KG1 (cell line): ENCODE measurements around the gene CDCA5.

ENCODE experiments used
- DNase-seq: peaks from one replicate; lab custom pipeline; 2025; lab: John Stamatoyannopoulos, UW

The CDCA5 gene

GRCh38 chr11:65043881-65044501 is 39.8 kb downstream of the CDCA5 start:
- DNase-seq, result no peak

- DNase-seq, result no peak
Measured at GRCh38 chr11:65042891-65043290, 40.9 kb downstream of the CDCA5 start.

GRCh38 chr11:65040847-65041622 is 42.8 kb downstream of the CDCA5 start, which contains the start of gene SAC3D1:
SAC3D1 (plus strand) TSS chr11:65041210; CDS start chr11:65041293, 83 bp downstream.
- DNase-seq, result peak; percentile 99

- no peak for DNase-seq
Measured at GRCh38 chr11:65040520-65040846, 43.4 kb downstream of the CDCA5 start.

- DNase-seq, result no peak
Measured at GRCh38 chr11:65036931-65037330, 46.9 kb downstream of the CDCA5 start.

GRCh38 chr11:65035579-65035978 is 48.3 kb downstream of the CDCA5 start:
- DNase-seq, result no peak

GRCh38 chr11:65034423-65034822 is 49.4 kb downstream of the CDCA5 start:
- no peak for DNase-seq

GRCh38 chr11:65032216-65032615 is 51.6 kb downstream of the CDCA5 start:
- DNase-seq, result no peak
